ENCODE results near the gene ACTR1A.

ACTR1A gene

GRCh38 chr10:102491136-102491535 lies 11.4 kb downstream of the ACTR1A start:
- TF ChIP-seq, protein P1, sequence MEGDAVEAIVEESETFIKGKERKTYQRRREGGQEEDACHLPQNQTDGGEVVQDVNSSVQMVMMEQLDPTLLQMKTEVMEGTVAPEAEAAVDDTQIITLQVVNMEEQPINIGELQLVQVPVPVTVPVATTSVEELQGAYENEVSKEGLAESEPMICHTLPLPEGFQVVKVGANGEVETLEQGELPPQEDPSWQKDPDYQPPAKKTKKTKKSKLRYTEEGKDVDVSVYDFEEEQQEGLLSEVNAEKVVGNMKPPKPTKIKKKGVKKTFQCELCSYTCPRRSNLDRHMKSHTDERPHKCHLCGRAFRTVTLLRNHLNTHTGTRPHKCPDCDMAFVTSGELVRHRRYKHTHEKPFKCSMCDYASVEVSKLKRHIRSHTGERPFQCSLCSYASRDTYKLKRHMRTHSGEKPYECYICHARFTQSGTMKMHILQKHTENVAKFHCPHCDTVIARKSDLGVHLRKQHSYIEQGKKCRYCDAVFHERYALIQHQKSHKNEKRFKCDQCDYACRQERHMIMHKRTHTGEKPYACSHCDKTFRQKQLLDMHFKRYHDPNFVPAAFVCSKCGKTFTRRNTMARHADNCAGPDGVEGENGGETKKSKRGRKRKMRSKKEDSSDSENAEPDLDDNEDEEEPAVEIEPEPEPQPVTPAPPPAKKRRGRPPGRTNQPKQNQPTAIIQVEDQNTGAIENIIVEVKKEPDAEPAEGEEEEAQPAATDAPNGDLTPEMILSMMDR (IDR thresholded peaks at IDR 0.05; ENCODE audit: insufficient read depth, low read depth, low read length, missing control alignments) = no peak
- H3K4me3 ChIP-seq (ENCODE audit: low read depth, low read length) = no peak overlapping the region
- no peak for DNase-seq (ENCODE audit: low read depth)

DNA sequence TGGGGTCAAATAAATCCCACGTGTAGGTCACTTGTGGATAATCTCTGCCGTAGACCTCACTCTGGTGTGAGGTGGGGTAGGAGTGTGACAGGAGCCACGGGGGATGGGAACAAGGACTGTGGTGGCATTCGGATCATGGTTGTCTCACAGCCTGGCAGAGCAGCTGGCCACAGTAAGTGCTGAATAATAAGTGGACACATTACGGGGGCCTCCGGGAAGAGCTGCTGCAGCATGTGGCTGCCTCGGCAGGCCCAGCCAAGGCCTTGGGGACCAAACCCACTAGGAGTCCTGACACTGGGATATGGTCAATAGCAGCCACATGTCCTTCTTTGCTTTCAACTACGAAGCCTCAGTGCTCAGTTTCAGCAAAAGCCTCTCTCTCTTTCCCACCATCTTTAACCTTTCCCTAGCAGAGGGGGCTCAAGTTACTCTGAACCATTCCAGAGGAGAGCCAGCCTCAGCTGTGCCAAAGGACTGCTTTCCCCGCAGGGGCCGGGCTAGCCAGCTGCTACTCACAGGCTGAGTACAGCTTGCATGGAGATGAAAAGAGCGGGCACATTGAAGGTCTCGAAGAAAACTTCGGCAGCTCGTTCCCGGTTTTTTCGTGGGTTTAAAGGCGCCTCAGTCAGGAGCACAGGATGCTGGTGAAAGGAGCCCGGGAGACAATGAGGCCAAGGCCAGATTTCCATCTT lies 17.3 kb downstream of the ACTR1A start:
- TF ChIP-seq, protein P1 (IDR thresholded peaks at IDR 0.05; ENCODE audit: insufficient read depth, low read depth, low read length, missing control alignments) = no peak
- no peak for DNase-seq (ENCODE audit: low read depth)
- H3K4me3 ChIP-seq (ENCODE audit: low read depth, low read length) = no peak overlapping the region

- DNase-seq (ENCODE audit: low read depth) = no peak
- no peak overlapping the region for H3K4me3 ChIP-seq (ENCODE audit: low read depth, low read length)
- TF ChIP-seq, protein P1 (IDR thresholded peaks at IDR 0.05; ENCODE audit: insufficient read depth, low read depth, low read length, missing control alignments) = no peak
Observed at GRCh38 chr10:102484021-102484420, 18.5 kb downstream of the ACTR1A start.

DNA sequence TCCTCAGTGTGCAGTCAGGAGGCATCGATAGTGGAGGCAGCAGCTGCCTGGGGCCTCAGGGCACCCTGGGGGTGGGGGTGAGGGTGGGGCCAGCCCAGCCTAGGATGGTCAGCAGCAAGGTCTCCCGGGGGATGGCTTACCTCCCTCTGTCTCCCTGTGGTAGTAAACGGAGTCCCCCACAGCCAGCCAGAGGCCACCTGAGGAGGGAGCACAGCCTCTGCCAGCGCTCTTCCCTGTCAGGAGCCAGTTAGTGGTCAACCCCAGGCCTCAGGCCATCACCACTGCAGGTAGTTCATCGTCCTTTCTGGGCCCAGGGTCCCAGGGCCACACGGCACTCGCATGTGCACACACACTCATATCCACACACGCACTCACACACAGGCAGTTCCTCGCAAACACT lies 22.1 kb downstream of the ACTR1A start:
- TF ChIP-seq, protein P1 (IDR thresholded peaks at IDR 0.05; ENCODE audit: insufficient read depth, low read depth, low read length, missing control alignments) = no peak
- no peak for DNase-seq (ENCODE audit: low read depth)
- no peak overlapping the region for H3K4me3 ChIP-seq (ENCODE audit: low read depth, low read length)

GRCh38 chr10:102479651-102480050 lies 22.9 kb downstream of the ACTR1A start:
- TF ChIP-seq, protein P1 (IDR thresholded peaks at IDR 0.05; ENCODE audit: insufficient read depth, low read depth, low read length, missing control alignments) = no peak

DNA sequence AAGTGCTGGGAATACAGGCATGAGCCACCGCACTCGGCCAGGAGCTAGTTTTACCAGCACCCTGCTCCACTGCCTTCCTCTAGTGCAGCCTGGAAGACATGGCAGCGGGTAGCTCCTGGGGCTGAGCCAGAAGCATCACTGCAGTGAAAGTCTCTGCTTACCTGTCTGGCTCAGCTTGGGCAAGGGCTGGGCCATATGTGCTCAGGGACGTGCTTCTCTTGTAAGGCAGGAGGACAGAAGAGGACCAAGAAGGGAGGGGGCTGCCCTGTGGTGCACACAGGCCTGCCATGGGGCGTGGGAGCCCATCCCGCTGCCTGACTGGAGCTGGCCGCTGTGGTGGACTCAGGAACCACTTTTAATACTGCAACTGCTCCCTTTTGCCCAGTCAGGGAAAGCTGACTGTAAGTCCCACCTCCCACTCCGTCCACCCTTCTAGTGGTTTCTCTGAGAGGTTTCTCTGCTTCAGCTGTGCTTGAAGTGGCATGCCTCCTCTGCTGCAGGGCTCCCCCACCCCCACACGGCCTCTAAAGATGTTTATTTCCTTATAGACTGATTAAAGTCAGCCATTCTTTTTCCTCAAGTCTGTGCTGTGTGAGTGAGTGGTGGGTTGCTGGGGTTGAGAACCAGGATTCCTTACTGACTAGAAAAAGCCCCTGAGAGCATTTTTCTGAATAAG lies 25.9 kb downstream of the ACTR1A start:
- H3K4me3 ChIP-seq (ENCODE audit: low read depth, low read length) = no peak overlapping the region
- TF ChIP-seq, protein P1 (IDR thresholded peaks at IDR 0.05; ENCODE audit: insufficient read depth, low read depth, low read length, missing control alignments) = no peak
- no peak for DNase-seq (ENCODE audit: low read depth)

More at GRCh38 chr10:102479651-102480050, 22.9 kb downstream of the ACTR1A start:
- no peak overlapping the region for H3K4me3 ChIP-seq (ENCODE audit: low read depth, low read length)
- no peak for DNase-seq (ENCODE audit: low read depth)

Data from GM12865 (cell line).